Glomerular visceral epithelial cell (primary cell): ENCODE measurements around the gene PLBD1.

Experiments
- DNase-seq: peaks from one replicate; pipeline ENCODE4 v3.0.0-alpha.2; 2016; ENCODE audit errors: extremely low spot score

PLBD1 gene

DNA sequence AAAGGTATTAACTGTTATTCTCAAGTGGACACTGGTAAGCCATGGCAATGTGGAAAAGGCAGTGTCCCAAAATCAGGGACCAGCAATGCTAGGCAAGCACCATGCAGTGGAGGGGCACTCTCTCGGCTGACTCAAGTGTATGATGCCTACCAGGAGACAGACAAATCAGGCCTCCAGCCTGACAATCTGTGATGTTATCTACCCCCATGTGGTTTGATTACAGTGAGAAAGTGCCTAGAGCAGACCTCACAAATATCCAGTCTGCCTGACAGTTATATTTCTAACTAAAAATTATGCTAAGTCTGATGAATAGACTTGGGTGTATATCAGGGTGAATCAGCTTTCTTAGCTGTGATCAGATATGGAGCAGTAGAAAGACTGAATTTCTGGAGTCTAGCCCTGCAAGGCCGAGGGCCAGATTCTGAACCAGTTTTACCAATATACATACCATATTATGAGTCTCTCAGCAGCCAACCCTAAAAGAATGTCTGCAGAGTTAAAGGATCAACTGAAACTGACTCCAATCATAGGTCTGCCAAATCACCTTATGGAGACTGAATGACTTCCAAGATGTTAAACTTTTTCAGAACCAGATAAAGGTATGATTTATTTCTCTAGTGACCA is 3.2 kb downstream of the PLBD1 start:
- no peak for DNase-seq

DNA sequence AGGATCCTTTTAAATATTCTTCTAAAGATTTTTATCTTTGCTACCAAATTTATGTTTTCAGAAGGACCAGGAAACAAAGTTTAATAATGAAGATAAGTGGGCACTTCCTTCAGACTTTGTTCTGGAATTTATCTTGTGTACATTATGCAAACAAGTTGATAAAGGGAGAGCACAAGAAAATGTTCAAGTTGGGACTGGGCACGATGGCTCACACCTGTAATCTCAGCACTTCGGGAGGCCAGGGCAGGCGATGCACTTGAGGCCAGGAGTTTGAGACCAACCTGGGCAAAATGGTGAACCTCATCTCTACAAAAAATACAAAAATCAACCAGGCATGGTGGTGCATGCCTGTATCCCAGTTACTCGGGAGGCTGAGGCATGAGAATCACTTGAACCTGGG is 4.6 kb downstream of the PLBD1 start:
- no peak for DNase-seq

DNA sequence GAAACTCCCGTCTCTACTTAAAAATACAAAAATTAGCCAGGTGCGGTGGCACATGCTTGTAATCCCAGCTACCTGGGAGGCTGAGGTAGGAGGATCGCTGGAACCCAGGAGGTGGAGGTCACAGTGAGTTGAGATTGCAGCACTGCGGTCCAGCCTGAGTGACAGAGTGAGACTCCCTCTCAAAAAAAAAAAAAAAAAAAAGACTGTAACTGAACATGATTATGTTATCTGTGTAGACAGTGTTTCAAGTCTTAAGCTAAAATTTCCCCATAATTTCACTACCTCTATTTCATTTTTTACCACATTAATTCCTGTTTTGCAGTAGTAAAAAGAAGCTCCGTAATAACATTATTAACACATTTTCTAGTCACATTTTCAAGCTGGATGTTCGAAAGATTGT is 5.4 kb downstream of the PLBD1 start:
- no peak for DNase-seq

DNA sequence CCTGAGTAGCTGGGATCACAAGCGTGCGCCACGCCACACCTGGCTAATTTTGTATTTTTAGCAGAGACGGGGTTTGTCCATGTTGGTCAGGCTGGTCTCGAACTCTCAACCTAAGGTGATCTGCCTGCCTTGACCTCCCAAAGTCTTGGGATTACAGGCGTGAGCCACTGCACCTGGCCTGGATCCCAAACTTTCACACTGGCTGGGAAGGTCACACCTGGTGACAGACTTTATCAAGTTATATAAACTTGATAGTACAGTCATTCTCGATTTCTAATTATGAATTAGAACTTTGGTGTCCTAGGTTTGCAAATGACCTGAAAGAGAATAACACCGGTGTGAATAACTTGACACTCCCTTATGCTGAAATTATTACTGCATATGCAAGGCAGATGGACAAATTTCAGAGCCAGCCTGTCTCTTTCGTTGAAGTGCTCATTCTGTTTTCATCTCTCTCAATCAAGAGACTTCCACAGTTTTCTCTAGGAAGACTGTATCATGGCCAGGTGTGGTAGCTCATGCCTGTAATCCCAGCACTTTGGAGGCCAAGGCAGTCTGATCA is 5.9 kb downstream of the PLBD1 start:
- DNase-seq = no peak

DNA sequence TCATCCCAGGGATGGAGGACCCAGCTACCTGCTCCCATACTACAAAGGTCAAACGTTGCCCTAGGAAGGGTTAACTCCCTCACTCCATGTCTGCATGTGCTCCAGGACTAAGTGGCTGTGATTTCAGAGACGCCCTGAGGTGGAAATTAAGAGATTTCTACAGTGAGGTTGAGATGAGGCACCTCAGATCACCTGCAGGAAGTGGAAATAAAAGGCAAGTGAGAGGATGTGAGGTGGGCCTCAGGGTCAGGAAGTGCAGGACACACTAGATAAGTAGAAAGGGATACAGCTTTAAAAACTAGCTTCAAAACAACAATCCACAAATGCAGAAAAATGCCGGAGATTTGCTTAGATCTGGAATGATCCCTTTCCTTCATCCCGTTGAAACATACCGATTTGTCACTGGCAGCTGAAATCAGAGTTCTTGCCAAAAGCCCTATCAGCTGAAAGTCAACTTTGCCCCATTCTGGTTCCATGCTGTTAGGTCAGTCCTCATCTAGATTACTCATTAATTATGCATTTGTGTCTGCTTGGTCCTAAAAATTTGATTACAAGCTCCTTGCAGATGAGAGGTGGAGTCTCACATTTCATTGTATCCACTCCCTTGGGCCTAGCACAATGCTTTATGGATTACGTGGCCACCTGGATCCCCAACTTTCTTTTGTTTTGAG is 6.6 kb downstream of the PLBD1 start:
- no peak for DNase-seq

DNA sequence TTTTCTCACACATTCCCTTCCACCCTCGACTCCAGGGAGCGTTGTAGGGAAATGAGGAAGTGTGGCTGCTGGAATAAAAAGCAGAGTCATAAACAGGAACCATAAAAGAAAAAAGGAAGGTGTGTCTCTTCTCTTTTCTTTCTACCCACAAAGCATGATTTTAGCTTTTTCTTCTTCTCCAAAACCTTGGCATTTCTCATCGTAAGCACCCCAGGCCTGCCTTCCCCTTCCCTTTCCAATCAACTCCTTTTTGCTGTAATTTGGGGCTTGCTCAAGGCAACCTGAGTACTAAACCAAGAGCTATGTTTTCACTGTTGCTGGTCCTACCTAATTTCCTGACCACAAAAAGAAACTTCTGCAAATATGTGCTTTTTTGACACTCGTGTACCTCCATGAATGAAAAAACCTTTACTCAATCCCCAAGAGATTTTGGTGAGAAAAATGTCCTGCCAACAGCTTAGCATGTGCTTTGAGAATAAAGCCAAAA is 9.2 kb downstream of the PLBD1 start:
- no peak for DNase-seq

DNA sequence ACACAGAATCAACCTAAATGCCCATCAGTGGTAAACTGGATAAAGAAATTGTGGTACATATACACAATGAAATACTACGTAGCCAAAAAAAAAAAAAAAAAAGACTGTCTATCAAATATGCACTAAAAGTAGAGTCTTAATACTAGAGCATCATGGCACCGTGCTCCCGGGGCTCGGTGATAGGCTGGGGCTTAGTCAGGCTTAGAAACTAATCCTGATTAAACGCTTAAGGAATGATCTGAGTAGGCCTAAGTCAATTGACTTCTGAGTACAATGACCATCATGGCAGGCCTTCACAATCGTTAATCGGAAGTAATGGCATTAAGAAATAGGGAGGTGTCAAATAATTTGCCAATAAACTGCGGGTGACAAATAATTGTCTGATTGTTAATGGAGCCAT is 9.7 kb downstream of the PLBD1 start:
- DNase-seq = no peak

DNA sequence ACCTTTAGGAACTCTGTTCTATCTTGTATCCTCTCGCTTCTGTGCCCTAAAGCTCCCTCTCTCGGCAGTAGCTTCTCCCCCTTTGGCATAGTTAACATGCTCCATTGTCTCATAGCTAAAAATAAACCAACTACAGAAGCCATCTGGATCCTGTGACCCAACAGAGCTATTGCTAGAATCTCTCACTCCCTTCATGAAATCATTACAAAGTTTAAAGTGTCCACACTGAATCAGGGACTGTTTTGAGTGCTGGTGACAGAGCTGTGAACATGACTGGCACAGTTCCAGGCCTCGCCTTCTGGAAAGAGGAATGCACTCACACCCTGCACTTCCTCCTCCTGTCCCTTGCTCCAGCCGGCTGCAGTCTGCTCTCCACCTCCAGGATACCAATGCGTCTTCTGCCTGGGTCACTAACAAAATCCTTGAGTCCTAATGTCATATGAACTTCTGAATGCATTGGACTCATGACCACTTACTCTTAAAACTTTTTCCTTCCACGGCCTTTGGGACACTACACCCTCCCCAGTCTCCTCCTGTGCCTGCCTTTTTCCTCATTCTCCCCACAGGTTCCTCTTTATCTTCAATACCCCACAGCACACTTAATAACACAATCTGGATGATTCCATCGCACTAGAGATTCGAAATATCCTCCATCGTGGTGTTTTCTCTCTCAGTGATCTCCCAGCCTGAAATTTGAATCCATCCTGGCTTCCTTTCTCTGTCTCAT is 13.2 kb downstream of the PLBD1 start:
- peak; percentile 6 for DNase-seq

DNA sequence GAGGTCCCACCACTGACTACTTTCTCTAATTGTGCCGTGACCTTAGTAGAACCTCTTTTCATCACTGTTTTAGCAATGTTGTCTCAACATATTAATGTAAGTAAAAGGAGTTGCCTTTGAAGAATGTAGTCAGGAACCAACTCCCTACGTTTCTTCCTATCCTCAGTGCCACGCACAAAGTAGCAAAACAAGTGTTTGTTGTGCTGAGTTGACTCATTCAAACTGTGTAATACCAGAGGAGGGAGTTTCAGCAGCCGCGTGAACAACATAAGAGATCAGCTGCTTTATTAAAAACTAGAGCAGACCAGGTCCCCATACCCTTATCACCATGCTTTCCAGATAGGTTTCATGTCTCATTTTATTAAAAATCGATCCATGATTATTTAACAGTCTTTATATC is 19.1 kb downstream of the PLBD1 start:
- DNase-seq = no peak

DNA sequence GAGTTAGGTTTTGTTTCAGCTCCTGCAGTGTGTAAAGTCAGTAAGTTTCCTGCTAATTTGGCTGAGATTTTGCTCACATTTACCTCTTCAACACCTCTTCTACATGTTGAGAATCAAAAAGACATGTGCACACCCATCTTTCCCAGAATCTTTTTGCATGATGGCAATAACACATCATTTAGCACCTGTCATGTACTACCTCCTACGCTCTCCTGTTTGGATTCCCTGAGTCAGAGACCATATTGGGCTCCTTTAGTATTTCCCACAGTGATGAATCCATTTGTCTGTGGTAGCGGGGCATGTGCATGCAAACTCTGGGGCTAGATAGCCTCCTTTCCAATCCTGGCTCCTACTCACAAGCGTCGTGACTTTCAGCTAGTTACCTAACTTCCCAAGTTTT is 20.1 kb downstream of the PLBD1 start:
- DNase-seq = no peak

DNA sequence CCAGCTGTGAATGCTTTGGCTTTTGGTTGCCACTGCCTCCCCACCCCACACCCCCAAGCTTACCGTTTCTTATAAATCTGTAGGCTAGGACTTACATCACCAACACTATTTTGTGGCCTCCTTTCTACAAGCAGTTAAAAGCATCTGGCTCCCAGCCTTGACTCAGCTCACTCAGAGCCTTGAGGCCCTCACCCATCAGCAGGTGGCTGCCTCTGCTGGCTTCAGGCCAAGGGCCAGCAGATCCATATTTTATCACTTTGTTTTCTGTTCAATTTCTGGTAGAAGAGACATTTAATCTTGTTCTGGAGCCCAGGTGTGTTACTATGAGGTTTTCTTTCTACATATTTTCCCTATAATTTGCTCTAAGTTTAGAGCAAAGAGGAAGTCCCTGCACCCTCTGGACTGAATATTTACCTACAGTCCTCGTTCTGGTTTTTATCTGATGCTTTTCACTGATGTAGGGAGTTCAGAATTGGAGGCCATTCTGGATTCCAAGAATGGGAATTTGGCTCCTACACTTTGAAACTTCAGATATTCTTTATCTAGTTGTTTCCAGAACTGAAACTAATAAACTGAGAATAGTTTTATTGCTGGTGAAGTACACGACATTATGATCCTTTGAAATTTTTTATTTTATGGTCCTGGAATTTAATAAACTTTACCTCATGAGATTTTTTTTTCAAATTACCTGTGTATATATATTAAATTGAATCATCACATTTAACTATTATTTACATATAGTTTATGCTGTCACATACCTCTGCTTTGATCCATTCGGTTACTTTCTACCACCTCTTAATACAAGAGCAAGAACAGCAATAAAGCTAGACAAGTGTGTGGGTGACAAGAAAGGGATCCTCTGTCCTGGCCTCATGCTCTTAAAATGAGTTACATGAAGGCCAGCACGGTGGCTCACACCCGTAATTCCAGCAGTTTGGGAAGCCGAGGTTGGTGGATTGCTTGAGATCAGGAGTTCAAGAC is 22.2 kb downstream of the PLBD1 start:
- no peak for DNase-seq

DNA sequence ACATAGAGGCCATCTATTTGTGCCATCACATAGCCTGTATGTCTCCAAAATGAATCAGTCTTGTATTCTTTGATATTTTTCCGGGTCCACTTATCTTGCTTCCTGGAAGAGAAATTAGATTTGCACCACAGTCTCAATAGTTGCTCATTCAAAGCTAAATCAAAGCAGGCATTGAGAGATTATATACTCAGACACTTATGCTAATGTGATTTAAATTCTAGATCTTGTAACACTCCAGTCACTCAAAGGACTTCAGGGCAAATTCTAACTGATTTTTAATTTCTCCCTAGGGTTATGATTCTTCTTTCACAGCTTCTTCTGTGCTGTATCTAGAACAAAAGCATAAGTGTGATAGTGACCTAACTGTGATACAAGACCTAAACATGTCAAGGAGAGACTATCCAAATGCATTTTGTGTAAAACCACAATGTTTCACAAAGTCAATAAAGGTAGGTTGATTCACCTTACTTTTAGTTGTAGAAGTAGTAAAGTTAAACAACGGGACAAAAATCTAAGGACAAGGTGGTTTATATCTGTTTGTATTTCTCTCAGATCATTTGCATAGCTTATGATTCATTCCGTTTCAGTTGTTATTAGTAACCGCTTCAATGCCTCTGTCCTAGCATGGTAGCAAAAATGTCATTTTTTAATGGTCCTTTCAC is 26.8 kb downstream of the PLBD1 start:
- DNase-seq = no peak

DNA sequence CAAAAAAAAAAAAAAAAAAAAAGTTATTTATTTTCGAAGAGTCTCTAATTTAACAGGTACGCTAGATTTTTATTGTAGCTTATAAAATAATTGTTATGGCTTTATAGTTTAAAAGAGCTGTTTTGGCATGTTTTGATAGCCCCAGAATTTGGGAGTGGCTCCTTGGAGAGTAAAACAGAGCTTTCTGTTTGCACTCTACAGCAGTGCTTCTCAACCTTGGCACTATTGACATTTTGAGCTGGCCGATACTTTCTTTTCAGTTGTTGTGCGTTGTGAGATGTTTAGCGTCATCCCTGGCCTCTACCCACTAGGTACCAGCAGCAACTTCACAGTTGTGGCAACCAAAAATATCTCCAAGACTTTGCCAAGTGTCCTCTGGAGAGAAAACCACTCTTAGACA is 30.6 kb downstream of the PLBD1 start:
- DNase-seq = no peak

DNA sequence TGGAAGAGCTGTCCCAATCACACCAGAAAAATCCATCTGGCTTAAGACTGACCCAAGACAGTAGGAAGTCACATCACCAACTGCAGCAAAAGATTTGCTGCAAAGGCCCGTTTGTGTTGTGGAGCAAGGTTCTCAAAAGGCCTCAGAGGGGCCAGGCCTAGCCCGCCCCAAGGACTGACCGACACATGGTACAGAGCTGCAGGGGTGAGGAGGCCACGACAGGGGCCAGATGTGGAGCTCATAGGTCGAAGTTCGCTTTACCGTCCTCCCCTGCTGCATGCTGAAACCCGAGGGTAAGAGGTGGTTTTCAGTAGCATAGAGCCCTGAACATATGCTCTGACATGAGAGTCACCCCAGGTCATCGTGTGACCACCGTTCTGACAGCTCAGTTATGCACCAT is 35.5 kb downstream of the PLBD1 start:
- no peak for DNase-seq

DNA sequence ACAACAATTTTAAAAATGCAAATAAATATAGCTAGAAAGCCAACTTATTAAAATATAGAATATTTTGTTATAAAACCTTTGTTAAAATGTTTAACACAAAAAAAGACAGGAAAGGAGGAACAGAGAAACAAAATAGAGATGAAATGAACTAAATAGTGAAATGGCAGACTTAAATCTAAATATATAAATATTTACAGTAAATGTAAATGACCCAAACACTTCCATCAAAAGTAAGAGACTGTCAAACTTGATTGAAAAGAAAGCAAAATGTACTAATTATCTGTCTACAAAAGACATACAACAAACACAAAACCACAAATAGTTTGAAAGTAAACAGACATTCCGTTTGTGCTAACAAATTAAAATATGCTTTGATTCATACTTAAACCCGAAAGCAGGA is 41.7 kb downstream of the PLBD1 start:
- DNase-seq = no peak

DNA sequence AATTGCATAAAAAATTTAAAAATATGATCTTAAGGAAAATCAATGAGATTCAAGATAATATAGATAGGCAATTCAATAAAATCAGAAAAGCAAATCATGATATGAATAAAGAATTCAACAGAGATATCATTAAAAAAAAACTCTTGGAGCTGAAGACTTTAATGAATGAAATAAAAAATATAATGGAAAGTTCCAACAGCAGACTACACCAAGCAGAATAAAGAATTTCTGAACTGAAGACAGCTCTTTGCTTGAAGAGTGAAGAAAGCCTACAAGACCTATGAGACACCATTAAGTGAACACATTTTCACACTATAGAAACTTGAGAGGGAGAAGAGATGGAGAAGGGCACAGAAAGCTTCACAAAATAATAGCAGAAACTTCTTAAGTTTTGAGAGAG is 45.9 kb downstream of the PLBD1 start:
- no peak for DNase-seq

DNA sequence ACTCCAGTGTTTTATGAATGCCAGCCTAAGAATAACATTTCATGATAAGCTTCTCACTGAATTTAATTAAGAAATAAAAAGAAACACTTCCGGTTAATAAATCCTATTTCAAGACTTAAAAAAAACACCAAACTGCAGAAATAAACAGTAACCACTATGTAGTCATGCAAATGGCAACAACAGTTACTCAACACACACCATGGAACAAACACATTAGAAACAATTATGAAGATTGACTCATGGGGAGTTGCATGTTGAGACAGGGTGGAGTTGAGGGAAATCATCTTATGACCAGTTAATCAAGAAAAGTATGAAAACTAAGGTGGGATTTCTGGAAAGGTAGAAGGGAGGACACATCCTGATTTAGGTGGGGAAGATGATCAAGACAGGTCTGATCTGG is 52.7 kb downstream of the PLBD1 start:
- DNase-seq = no peak

DNA sequence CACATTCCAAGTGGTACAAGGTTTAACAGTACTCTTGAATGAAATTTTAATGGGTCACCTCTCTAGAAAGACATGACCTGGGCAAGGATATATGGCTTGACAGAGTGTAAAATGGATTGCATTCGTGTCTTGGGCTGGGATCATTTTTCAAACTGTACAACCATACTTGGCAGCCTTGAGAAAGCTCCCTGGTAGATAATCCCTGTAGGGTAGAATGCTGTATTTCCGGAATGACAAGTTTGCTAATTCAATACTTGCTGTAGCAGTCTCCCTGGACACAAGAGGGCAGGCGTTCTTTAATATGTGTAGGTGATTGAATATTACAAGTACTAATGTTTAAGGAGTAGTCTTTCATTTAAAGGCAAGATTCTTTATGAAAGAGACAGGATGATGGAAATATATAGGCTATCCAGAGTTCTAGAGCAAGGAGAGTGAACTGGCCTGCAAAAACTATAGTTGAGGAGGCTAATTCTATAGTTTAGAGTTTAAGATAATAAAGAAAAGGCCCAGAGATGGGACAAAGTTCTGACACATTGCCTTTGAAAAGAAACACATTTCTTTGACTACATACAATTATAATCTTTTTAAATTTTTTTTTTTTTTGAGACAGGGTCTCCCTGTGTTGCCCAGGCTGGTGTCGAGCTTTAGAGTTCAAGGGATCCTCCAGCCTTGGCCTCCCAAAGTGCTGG is 53.4 kb downstream of the PLBD1 start:
- no peak for DNase-seq

DNA sequence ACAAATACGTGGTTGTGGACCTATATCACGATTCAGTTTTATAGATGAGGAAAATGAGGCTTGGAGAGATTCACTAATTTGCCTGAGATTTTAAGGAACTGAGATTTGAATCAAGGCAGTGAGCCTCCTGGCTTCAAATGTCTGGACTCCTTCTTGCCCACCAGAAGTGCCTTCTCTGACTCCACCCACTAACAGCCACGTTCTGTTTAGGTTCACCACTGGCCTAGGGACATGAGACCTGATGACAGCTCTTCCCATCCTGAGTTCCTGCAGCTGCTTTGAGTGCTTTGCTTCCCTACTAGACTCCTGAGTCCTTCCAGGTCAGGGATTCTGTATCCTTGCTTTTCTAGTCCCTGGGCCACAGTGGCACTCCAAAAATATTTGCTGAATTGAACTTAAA is 57.1 kb downstream of the PLBD1 start:
- no peak for DNase-seq
